Stomach (tissue), 9 donors: ENCODE data around the gene BPIFB6. TPM values are rescaled to one million over a fixed set of nuclear protein-coding genes. Genes with fewer than 3 reads are reported as not detected.
"Not testable (repeated sequence)": the region's sequence is repeated elsewhere in the genome, so short reads cannot be mapped to it uniquely, and the experiment has no call there.

ENCODE experiments used
- DNase-seq, 2 donors: peaks; one replicate each; pipeline versions ENCODE4 v3.0.0 to v3.0.0-alpha.2; 2013 to 2019
- H3K27ac ChIP-seq, 5 donors: fragments of 200-600 bp in 4 of 5; sonication (generic) in 4 of 5; one replicate each; pipeline ENCODE4 v1.5.1; 2013 to 2019; ENCODE audit warnings: mild to moderate bottlenecking in 1 of 5, moderate library complexity in 1 of 5
- H3K27me3 ChIP-seq, 3 donors: fragments of 200-600 bp; sonication (generic); one replicate each; pipeline ENCODE4 v1.5.1; 2017 to 2019; ENCODE audit warnings: mixed run types in 1 of 3
- H3K36me3 ChIP-seq, 4 donors: fragments of 200-600 bp; sonication (generic); 1 replicate in 3 of 4; 2 replicates in 1 of 4; pipeline ENCODE4 v1.5.1; 2016 to 2019
- H3K4me1 ChIP-seq, 4 donors: fragments of 200-600 bp; sonication (generic); one replicate each; pipeline ENCODE4 v1.5.1; 2016 to 2019
- H3K4me3 ChIP-seq, 4 donors: fragments of 200-600 bp; sonication (generic) in 3 of 4; one replicate each; pipeline ENCODE4 v1.5.1; 2016 to 2019; ENCODE audit warnings: mild to moderate bottlenecking in 1 of 4
- H3K9me3 ChIP-seq, 4 donors: fragments of 200-600 bp; sonication (generic); one replicate each; pipeline ENCODE4 v1.5.1; 2016 to 2019
- CTCF ChIP-seq, 7 experiments: fragments of 450-650 bp in 4 of 7; fragments of 200-600 bp in 3 of 7; sonication (generic) in 3 of 7; IDR thresholded peaks; one replicate each; pipeline ENCODE4 v1.5.1; 2016 to 2019; ENCODE audit warnings: antibody characterized with exemption in 7 of 7, control low read depth in 2 of 7, mild to moderate bottlenecking in 1 of 7
- EP300 ChIP-seq: sonication (generic); formaldehyde crosslinking; IDR thresholded peaks from one replicate; pipeline ENCODE4 v1.6.1; 2017; ENCODE audit warnings: antibody characterized with exemption
- POLR2A ChIP-seq, 4 donors: fragments of 450-650 bp; IDR thresholded peaks; one replicate each; pipeline ENCODE4 v1.6.1; 2016; ENCODE audit warnings: antibody characterized with exemption in 4 of 4, control low read depth in 2 of 4, mild to moderate bottlenecking in 1 of 4, moderate library complexity in 1 of 4
- POLR2AphosphoS5 ChIP-seq, 3 donors: sonication (generic); formaldehyde crosslinking; IDR thresholded peaks; one replicate each; pipeline ENCODE4 v1.6.1; 2016; ENCODE audit warnings: antibody characterized with exemption in 3 of 3
- WGBS, 5 donors: extraction: QIAGEN DNeasy Blood & Tissue Kit in 3 of 5; methylation state at CpG; one replicate each; pipeline versions ENCODE4 v1.1.5 to v1.1.7; 2013 to 2018; 5-methylcytosine and 5-hydroxymethylcytosine counted together
- intact Hi-C: fragments of 100-400 bp; cut with DNase I; formaldehyde crosslinking; loops from one replicate; pipeline ENCODE4 v1.15.1; 2023; ENCODE audit warnings: low total_unique reads
- polyA plus RNA-seq, 3 donors: library from polyadenylated mRNA; stranded (reverse); fragments of 200-250 nt; gene quantifications; one replicate each; pipeline ENCODE4 v1.2.3, GENCODE V29; 2013
- total RNA-seq, 5 donors: library from RNA; depleted of rRNA; stranded (reverse); fragments of >200 nt; gene quantifications; one replicate each; pipeline versions ENCODE4 v1.1.0 to v1.2.3, GENCODE V29; 2014 to 2016
- donor health status: healthy with polysubstance abuse.
- donor health status: Bipolar disorder and iron deficiency.
- donor health status: healthy.

BPIFB6 gene
- total and polyA plus RNA-seq, 8 donors = not detected

- Histone ChIP-seq H3K4me1 (no peaks in the 10 kb centered on the region), H3K9me3 (peaks cover 0 to 29% (median 20%) of the 10 kb centered on the region in 4 donors), H3K4me3 (no peak overlapping the region), H3K27me3 (no peaks in the 10 kb centered on the region), H3K27ac (no peak overlapping the region), H3K36me3 (no peaks in the 10 kb centered on the region)
- 50 to 56% (median 52%) methylated on average over 2 of the region's 2 CpGs for WGBS, 5 donors
- no peak for DNase-seq
- intact Hi-C loops = no loop called here
- TF ChIP-seq CTCF (IDR thresholded peaks at IDR 0.05) = no peak
- TF ChIP-seq POLR2AphosphoS5 (IDR thresholded peaks at IDR 0.05) = no peak
- no peak for TF ChIP-seq EP300
- TF ChIP-seq POLR2A (IDR thresholded peaks at IDR 0.05) = no peak
These were observed 11.7 kb downstream of the BPIFB6 start for GRCh38 chr20:33042983-33043730.

GRCh38 chr20:33043731-33044181 lies 12.3 kb downstream of the BPIFB6 start:
- intact Hi-C loops = no loop called here
- Histone ChIP-seq H3K27ac (no peak overlapping the region), H3K4me1 (no peaks in the 10 kb centered on the region), H3K36me3 (no peaks in the 10 kb centered on the region), H3K9me3 (peaks cover 0 to 29% (median 20%) of the 10 kb centered on the region in 4 donors), H3K4me3 (no peak overlapping the region), H3K27me3 (no peaks in the 10 kb centered on the region)
- WGBS, 5 donors = 16 to 41% (median 20%) methylated on average over 1 of the region's 1 CpG
- TF ChIP-seq CTCF (IDR thresholded peaks at IDR 0.05) = no peak
- TF ChIP-seq EP300 = no peak
- TF ChIP-seq POLR2A (IDR thresholded peaks at IDR 0.05) = no peak
- no peak for TF ChIP-seq POLR2AphosphoS5 (IDR thresholded peaks at IDR 0.05)
- no peak for DNase-seq

GRCh38 chr20:33045129-33045721 lies 13.8 kb downstream of the BPIFB6 start:
- 76 to 87% (median 85%) methylated on average over 15 of the region's 15 CpGs for WGBS, 5 donors
- H3K36me3 ChIP-seq, H3K4me3 ChIP-seq, DNase-seq, intact Hi-C loops, H3K27ac ChIP-seq, H3K4me1 ChIP-seq, H3K27me3 ChIP-seq: not testable (repeated sequence)
- peaks cover 0 to 29% (median 20%) of the 10 kb centered on the region in 4 donors for H3K9me3 ChIP-seq

- no peaks in the 10 kb centered on the region for H3K36me3 ChIP-seq
- intact Hi-C loops = no loop called here
These were observed 15.0 kb downstream of the BPIFB6 start for GRCh38 chr20:33046412-33046811.

More at GRCh38 chr20:33046412-33046811, 15.0 kb downstream of the BPIFB6 start:
- TF ChIP-seq CTCF (IDR thresholded peaks at IDR 0.05) = no peak
- no peak for TF ChIP-seq EP300
- TF ChIP-seq POLR2A (IDR thresholded peaks at IDR 0.05) = no peak
- TF ChIP-seq POLR2AphosphoS5 (IDR thresholded peaks at IDR 0.05) = no peak
- no peak overlapping the region for H3K27ac ChIP-seq
- peaks cover 0 to 29% (median 20%) of the 10 kb centered on the region in 4 donors for H3K9me3 ChIP-seq
- WGBS, 5 donors = 65 to 83% (median 76%) methylated on average over 3 of the region's 3 CpGs
- no peaks in the 10 kb centered on the region for H3K27me3 ChIP-seq
- H3K4me1 ChIP-seq = no peaks in the 10 kb centered on the region
- no peak for DNase-seq
- H3K4me3 ChIP-seq = no peak overlapping the region
